GM23338 (cell line): ENCODE results near the gene PCDHB13. TPM values are rescaled to one million over a fixed set of nuclear protein-coding genes. Genes with fewer than 3 reads are reported as not detected.
"Not testable (repeated sequence)": the region's sequence is repeated elsewhere in the genome, so short reads cannot be mapped to it uniquely, and the experiment has no call there.

Experiments
- ATAC-seq: fragments of 200-7000 bp; cut with Tn5 transposase; 3 replicates; pipeline ENCODE4 v1.9.1; 2020
- DNase-seq: peaks from one replicate; pipeline ENCODE4 v3.0.0-alpha.2; 2015; ENCODE audit warnings: low spot score
- H2AFZ ChIP-seq: fragments of 200-600 bp; sonication (generic); 2 replicates; pipeline ENCODE4 v1.8.0; 2016; ENCODE audit warnings: antibody characterized with exemption, mild to moderate bottlenecking, moderate library complexity
- H3F3A ChIP-seq: fragments of 200-600 bp; sonication (generic); replicated peaks from 2 replicates; pipeline ENCODE4 v1.8.0; 2017; ENCODE audit warnings: antibody characterized with exemption, mixed run types, low read depth
- H3K27ac ChIP-seq: fragments of 200-600 bp; sonication (generic); 2 replicates; pipeline ENCODE4 v1.6.1; 2016; ENCODE audit warnings: low read depth
- H3K27me3 ChIP-seq: fragments of 200-600 bp; sonication (generic); 2 replicates; pipeline ENCODE4 v1.8.0; 2016; ENCODE audit warnings: mild to moderate bottlenecking, mixed run types, moderate library complexity; ENCODE audit not compliant: insufficient read depth
- H3K36me3 ChIP-seq: fragments of 200-600 bp; sonication (generic); 2 replicates; pipeline ENCODE4 v1.8.0; 2016; ENCODE audit warnings: mild to moderate bottlenecking; ENCODE audit not compliant: insufficient read depth
- H3K4me1 ChIP-seq: fragments of 200-600 bp; sonication (generic); 2 replicates; pipeline ENCODE4 v1.8.0; 2016; ENCODE audit warnings: mild to moderate bottlenecking, moderate library complexity; ENCODE audit not compliant: insufficient read depth
- H3K4me2 ChIP-seq: fragments of 200-600 bp; sonication (generic); 2 replicates; pipeline ENCODE4 v1.7.1; 2017; ENCODE audit warnings: mixed run types
- H3K4me3 ChIP-seq: fragments of 200-600 bp; sonication (generic); 2 replicates; pipeline ENCODE4 v1.6.1; 2016; ENCODE audit warnings: mixed run types
- H3K79me2 ChIP-seq: fragments of 200-600 bp; sonication (generic); replicated peaks from 2 replicates; pipeline ENCODE4 v1.8.0; 2017; ENCODE audit warnings: mild to moderate bottlenecking; ENCODE audit not compliant: insufficient read depth
- H3K9me2 ChIP-seq: fragments of 200-600 bp; sonication (generic); 2 replicates; pipeline ENCODE4 v1.8.0; 2017; ENCODE audit not compliant: insufficient read depth
- H4K20me1 ChIP-seq: fragments of 200-600 bp; sonication (generic); replicated peaks from 2 replicates; pipeline ENCODE4 v1.8.0; 2017; ENCODE audit warnings: mild to moderate bottlenecking; ENCODE audit not compliant: insufficient read depth
- H3K27ac Mint-ChIP-seq: 2 replicates; pipeline ENCODE4 v1.8.0; 2020; ENCODE audit warnings: inconsistent platforms, mild to moderate bottlenecking, moderate library complexity, mixed read lengths
- H3K27me3 Mint-ChIP-seq: 3 replicates; pipeline ENCODE4 v1.8.0; 2022; ENCODE audit warnings: low read depth, mild to moderate bottlenecking, moderate library complexity, mixed read lengths, inconsistent platforms; ENCODE audit not compliant: insufficient read depth, poor library complexity
- H3K36me3 Mint-ChIP-seq: 3 replicates; pipeline ENCODE4 v1.8.0; 2021; ENCODE audit warnings: low read depth, mild to moderate bottlenecking, inconsistent platforms, moderate library complexity, mixed read lengths
- H3K4me1 Mint-ChIP-seq: 3 replicates; pipeline ENCODE4 v1.8.0; 2020; ENCODE audit warnings: mild to moderate bottlenecking, inconsistent platforms, mixed read lengths
- H3K4me3 Mint-ChIP-seq: 3 replicates; pipeline ENCODE4 v1.8.0; 2021; ENCODE audit warnings: moderate library complexity, mild to moderate bottlenecking, inconsistent platforms, mixed read lengths
- H3K9me3 Mint-ChIP-seq: 3 replicates; pipeline ENCODE4 v1.8.0; 2020; ENCODE audit warnings: moderate library complexity, mild to moderate bottlenecking, inconsistent platforms, mixed read lengths
- CREB1 ChIP-seq: fragments of 250-450 bp; sonication (Bioruptor Pico); IDR thresholded peaks from 2 replicates; pipeline ENCODE4 v1.5.0; 2020; ENCODE audit warnings: low read depth, mild to moderate bottlenecking, moderate library complexity
- ETS1 ChIP-seq: IDR thresholded peaks from 2 replicates; pipeline ENCODE4 v1.6.1; 2016; ENCODE audit warnings: antibody characterized with exemption
- EZH2phosphoT487 ChIP-seq: fragments of 200-600 bp; sonication (generic); IDR thresholded peaks from one replicate; pipeline ENCODE4 v1.8.1; 2018; ENCODE audit warnings: antibody characterized with exemption; ENCODE audit not compliant: unreplicated experiment
- STAT1 ChIP-seq: IDR thresholded peaks from one replicate; pipeline ENCODE4 v1.6.1; 2016; ENCODE audit warnings: antibody characterized with exemption; ENCODE audit not compliant: unreplicated experiment
- ZNF331 ChIP-seq: fragments of 250-450 bp; sonication (Bioruptor Pico); IDR thresholded peaks from 2 replicates; pipeline ENCODE4 v1.5.0; 2020; ENCODE audit warnings: low read depth, mild to moderate bottlenecking, moderate library complexity
- polyA plus RNA-seq: library from polyadenylated mRNA; unstranded; fragments of >200 nt; fragmentation: Nextera tagmentation; extraction: Ambion mirVana; gene quantifications from 2 replicates; pipeline ENCODE4 v1.2.1, GENCODE V29; 2016
- total RNA-seq: library from RNA; depleted of rRNA; stranded (reverse); fragments of >200 nt; shearing (Covaris generic); gene quantifications from 2 replicates; pipeline ENCODE4 v1.2.3, GENCODE V29; 2014
- TF ChIP-seq, protein P1 (sequence below), 2 experiments: fragments of 200-600 bp in 1 of 2; sonication (generic) in 1 of 2; conservative IDR thresholded peaks; 2 replicates each; pipeline versions ENCODE4 v1.5.1 to v1.6.1; 2016 to 2017; ENCODE audit warnings: antibody characterized with exemption in 2 of 2, low read depth in 2 of 2, mild to moderate bottlenecking in 2 of 2, moderate library complexity in 1 of 2
- TF ChIP-seq, protein P2 (sequence below): fragments of 250-450 bp; sonication (Bioruptor Pico); IDR thresholded peaks from 2 replicates; pipeline ENCODE4 v1.5.0; 2020; ENCODE audit warnings: mild to moderate bottlenecking, moderate library complexity

PCDHB13 gene
- total and polyA plus RNA-seq, 2 experiments from 2014 or later: 1.1 to 3.5 TPM

DNA sequence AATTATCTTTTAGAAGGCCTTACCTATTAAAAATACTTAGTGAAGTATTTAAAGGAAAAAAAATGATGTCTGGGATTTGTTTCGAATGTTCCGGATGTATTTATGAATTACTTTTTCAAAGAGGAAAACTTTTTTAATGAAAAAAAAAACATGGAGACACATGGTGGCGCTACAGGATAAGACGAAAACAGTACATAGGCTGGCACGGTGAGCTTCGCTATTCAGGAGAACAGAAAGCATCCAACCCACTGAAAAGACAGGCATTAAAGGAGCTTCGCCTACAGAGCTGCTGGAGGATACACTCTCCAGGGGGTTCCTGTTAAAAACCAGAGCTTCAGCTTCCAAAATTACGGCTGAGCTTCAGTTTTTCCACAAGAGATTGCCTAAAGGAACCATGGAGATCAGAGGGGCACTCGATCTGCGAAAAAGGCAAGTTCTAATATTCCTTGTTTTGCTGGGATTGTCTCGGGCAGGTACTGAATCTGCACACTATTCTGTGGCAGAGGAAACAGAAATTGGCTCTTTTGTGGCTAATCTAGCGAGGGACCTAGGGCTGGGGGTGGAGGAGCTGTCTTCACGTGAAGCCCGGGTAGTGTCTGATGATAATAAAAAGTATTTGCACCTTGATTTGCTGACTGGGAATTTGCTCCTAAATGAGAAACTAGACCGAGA is 9.5 kb downstream of the PCDHB13 start, which contains the start of gene PCDHB14:
TSS of gene PCDHB14 (plus strand) at position 232 of the 672 bp plus-strand sequence. CDS start at position 395, 163 bp downstream.
- no peaks in the 10 kb centered on the region for H3K27me3 ChIP-seq
- peaks cover 2% of the 10 kb centered on the region for H3K27me3 Mint-ChIP-seq
- peak within 1 kb of the TSS; percentile 50 for H3K4me2 ChIP-seq
- no peaks in the 10 kb centered on the region for H4K20me1 ChIP-seq
- TF ChIP-seq ETS1 (no peak), ZNF331 (CRISPR knock-in tag) (no peak), EZH2phosphoT487 (no peak), STAT1 (no peak), CREB1 (CRISPR knock-in tag) (no peak)
- TF ChIP-seq, protein P1, sequence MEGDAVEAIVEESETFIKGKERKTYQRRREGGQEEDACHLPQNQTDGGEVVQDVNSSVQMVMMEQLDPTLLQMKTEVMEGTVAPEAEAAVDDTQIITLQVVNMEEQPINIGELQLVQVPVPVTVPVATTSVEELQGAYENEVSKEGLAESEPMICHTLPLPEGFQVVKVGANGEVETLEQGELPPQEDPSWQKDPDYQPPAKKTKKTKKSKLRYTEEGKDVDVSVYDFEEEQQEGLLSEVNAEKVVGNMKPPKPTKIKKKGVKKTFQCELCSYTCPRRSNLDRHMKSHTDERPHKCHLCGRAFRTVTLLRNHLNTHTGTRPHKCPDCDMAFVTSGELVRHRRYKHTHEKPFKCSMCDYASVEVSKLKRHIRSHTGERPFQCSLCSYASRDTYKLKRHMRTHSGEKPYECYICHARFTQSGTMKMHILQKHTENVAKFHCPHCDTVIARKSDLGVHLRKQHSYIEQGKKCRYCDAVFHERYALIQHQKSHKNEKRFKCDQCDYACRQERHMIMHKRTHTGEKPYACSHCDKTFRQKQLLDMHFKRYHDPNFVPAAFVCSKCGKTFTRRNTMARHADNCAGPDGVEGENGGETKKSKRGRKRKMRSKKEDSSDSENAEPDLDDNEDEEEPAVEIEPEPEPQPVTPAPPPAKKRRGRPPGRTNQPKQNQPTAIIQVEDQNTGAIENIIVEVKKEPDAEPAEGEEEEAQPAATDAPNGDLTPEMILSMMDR (conservative IDR thresholded peaks at IDR 0.05; ENCODE audit: low read depth in 2 of 2): peak; percentile 75 to 85
- TF ChIP-seq, protein P2, sequence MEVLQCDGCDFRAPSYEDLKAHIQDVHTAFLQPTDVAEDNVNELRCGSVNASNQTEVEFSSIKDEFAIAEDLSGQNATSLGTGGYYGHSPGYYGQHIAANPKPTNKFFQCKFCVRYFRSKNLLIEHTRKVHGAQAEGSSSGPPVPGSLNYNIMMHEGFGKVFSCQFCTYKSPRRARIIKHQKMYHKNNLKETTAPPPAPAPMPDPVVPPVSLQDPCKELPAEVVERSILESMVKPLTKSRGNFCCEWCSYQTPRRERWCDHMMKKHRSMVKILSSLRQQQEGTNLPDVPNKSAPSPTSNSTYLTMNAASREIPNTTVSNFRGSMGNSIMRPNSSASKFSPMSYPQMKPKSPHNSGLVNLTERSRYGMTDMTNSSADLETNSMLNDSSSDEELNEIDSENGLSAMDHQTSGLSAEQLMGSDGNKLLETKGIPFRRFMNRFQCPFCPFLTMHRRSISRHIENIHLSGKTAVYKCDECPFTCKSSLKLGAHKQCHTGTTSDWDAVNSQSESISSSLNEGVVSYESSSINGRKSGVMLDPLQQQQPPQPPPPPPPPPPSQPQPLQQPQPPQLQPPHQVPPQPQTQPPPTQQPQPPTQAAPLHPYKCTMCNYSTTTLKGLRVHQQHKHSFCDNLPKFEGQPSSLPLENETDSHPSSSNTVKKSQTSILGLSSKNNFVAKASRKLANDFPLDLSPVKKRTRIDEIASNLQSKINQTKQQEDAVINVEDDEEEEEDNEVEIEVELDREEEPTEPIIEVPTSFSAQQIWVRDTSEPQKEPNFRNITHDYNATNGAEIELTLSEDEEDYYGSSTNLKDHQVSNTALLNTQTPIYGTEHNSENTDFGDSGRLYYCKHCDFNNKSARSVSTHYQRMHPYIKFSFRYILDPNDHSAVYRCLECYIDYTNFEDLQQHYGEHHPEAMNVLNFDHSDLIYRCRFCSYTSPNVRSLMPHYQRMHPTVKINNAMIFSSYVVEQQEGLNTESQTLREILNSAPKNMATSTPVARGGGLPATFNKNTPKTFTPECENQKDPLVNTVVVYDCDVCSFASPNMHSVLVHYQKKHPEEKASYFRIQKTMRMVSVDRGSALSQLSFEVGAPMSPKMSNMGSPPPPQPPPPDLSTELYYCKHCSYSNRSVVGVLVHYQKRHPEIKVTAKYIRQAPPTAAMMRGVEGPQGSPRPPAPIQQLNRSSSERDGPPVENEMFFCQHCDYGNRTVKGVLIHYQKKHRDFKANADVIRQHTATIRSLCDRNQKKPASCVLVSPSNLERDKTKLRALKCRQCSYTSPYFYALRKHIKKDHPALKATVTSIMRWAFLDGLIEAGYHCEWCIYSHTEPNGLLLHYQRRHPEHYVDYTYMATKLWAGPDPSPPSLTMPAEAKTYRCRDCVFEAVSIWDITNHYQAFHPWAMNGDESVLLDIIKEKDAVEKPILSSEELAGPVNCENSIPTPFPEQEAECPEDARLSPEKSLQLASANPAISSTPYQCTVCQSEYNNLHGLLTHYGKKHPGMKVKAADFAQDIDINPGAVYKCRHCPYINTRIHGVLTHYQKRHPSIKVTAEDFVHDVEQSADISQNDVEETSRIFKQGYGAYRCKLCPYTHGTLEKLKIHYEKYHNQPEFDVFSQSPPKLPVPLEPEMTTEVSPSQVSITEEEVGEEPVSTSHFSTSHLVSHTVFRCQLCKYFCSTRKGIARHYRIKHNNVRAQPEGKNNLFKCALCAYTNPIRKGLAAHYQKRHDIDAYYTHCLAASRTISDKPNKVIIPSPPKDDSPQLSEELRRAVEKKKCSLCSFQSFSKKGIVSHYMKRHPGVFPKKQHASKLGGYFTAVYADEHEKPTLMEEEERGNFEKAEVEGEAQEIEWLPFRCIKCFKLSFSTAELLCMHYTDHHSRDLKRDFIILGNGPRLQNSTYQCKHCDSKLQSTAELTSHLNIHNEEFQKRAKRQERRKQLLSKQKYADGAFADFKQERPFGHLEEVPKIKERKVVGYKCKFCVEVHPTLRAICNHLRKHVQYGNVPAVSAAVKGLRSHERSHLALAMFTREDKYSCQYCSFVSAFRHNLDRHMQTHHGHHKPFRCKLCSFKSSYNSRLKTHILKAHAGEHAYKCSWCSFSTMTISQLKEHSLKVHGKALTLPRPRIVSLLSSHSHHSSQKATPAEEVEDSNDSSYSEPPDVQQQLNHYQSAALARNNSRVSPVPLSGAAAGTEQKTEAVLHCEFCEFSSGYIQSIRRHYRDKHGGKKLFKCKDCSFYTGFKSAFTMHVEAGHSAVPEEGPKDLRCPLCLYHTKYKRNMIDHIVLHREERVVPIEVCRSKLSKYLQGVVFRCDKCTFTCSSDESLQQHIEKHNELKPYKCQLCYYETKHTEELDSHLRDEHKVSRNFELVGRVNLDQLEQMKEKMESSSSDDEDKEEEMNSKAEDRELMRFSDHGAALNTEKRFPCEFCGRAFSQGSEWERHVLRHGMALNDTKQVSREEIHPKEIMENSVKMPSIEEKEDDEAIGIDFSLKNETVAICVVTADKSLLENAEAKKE: no peak
- H2AFZ ChIP-seq: peak within 1 kb of the TSS; percentile 14; the same call in 1 of the 2 replicates
- H3K36me3 ChIP-seq: no peaks in the 10 kb centered on the region
- peaks cover 18% of the 10 kb centered on the region for H3K36me3 Mint-ChIP-seq
- H3K4me1 ChIP-seq: no peaks in the 10 kb centered on the region
- no peak within 1 kb of the TSS for H3K27ac ChIP-seq
- DNase-seq (peak; percentile 91), ATAC-seq (peak; percentile 100)
- H3F3A ChIP-seq: no peaks in the 10 kb centered on the region
- H3K27ac Mint-ChIP-seq: no peak within 1 kb of the TSS
- H3K9me2 ChIP-seq: no peaks in the 10 kb centered on the region
- peak within 1 kb of the TSS; percentile 65 for H3K4me3 Mint-ChIP-seq
- H3K9me3 Mint-ChIP-seq: peaks cover 14% of the 10 kb centered on the region
- H3K4me3 ChIP-seq: peak within 1 kb of the TSS; percentile 19
- peaks cover 10% of the 10 kb centered on the region for H3K4me1 Mint-ChIP-seq
- no peaks in the 10 kb centered on the region for H3K79me2 ChIP-seq

GRCh38 chr5:141224844-141225243 is 11.1 kb downstream of the PCDHB13 start:
- not testable (repeated sequence) for H3F3A ChIP-seq, ATAC-seq, H3K4me2 ChIP-seq, H3K79me2 ChIP-seq, H3K4me3 ChIP-seq, H2AFZ ChIP-seq, H3K27ac Mint-ChIP-seq, H3K9me2 ChIP-seq, H3K4me1 ChIP-seq, H3K4me3 Mint-ChIP-seq, H4K20me1 ChIP-seq, H3K4me1 Mint-ChIP-seq, H3K36me3 ChIP-seq, H3K27me3 ChIP-seq, H3K27me3 Mint-ChIP-seq, H3K27ac ChIP-seq, DNase-seq
- peaks cover 18% of the 10 kb centered on the region for H3K36me3 Mint-ChIP-seq
- H3K9me3 Mint-ChIP-seq: peaks cover 14% of the 10 kb centered on the region

DNA sequence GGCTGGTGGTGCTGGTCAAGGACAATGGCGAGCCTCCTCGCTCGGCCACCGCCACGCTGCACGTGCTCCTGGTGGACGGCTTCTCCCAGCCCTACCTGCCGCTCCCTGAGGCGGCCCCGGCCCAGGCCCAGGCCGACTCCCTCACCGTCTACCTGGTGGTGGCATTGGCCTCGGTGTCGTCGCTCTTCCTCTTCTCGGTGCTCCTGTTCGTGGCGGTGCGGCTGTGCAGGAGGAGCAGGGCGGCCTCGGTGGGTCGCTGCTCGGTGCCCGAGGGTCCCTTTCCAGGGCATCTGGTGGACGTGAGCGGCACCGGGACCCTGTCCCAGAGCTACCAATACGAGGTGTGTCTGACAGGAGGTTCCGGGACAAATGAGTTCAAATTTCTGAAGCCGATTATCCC is 11.7 kb downstream of the PCDHB13 start:
- ATAC-seq, H3K36me3 ChIP-seq, H3K4me3 ChIP-seq, H3K4me3 Mint-ChIP-seq, H3K79me2 ChIP-seq, H3K27ac Mint-ChIP-seq, DNase-seq, H4K20me1 ChIP-seq, H3K4me1 ChIP-seq, H3K27me3 Mint-ChIP-seq, H3K4me2 ChIP-seq, H3F3A ChIP-seq, H3K27me3 ChIP-seq, H3K9me2 ChIP-seq, H3K4me1 Mint-ChIP-seq, H3K27ac ChIP-seq, H2AFZ ChIP-seq: not testable (repeated sequence)
- Mint-ChIP-seq H3K9me3 (peaks cover 17% of the 10 kb centered on the region), H3K36me3 (peaks cover 18% of the 10 kb centered on the region)
